Naive thymus-derived CD4-positive, alpha-beta T cell (primary cell): ENCODE measurements around the gene FARP1. TPM values are rescaled to one million over a fixed set of nuclear protein-coding genes. Genes with fewer than 3 reads are reported as not detected.

Source experiments
- ATAC-seq: fragments of 150-1000 bp; cut with Tn5 transposase; 2 replicates; pipeline ENCODE4 v1.10.0; 2021; ENCODE audit warnings: mild to moderate bottlenecking, moderate library complexity
- CTCF ChIA-PET: fragments of 350-600 bp; sonication (Branson Sonifier 250); formaldehyde crosslinking; loops from one replicate; lab custom pipeline; 2021; ENCODE audit warnings: antibody characterized with exemption; lab: Charles Lee
- POLR2A ChIA-PET: fragments of 350-600 bp; sonication (Branson Sonifier 250); formaldehyde crosslinking; loops from one replicate; lab custom pipeline; 2021; ENCODE audit warnings: antibody characterized with exemption, inconsistent platforms; lab: Charles Lee
- DNase-seq, 9 donors: peaks; one replicate each; pipeline versions ENCODE4 v3.0.0 to v3.0.0-alpha.2; 2020 to 2022; ENCODE audit warnings: mixed read lengths in 1 of 9
- H3K27ac ChIP-seq: one replicate; pipeline ENCODE4 v1.7.0; 2013; ENCODE audit warnings: mild to moderate bottlenecking, low read depth, low read length, moderate library complexity
- H3K27me3 ChIP-seq, 2 donors: one replicate each; pipeline ENCODE4 v1.7.0; 2013; ENCODE audit warnings: low read length in 2 of 2, mild to moderate bottlenecking in 2 of 2, moderate library complexity in 2 of 2; ENCODE audit not compliant: control insufficient read depth in 2 of 2, insufficient read depth in 2 of 2
- H3K36me3 ChIP-seq, 3 experiments: 1 replicate in 2 of 3; 2 replicates in 1 of 3; pipeline ENCODE4 v1.7.0; 2013; ENCODE audit warnings: low read length in 3 of 3, mild to moderate bottlenecking in 3 of 3, moderate library complexity in 1 of 3; ENCODE audit not compliant: insufficient read depth in 3 of 3, control insufficient read depth in 2 of 3
- H3K4me1 ChIP-seq, 2 donors: one replicate each; pipeline ENCODE4 v1.7.0; 2013; ENCODE audit warnings: low read length in 2 of 2, mild to moderate bottlenecking in 2 of 2, moderate library complexity in 1 of 2; ENCODE audit not compliant: control insufficient read depth in 2 of 2, insufficient read depth in 2 of 2
- H3K4me3 ChIP-seq: 2 replicates; pipeline ENCODE4 v1.7.0; 2013; ENCODE audit warnings: mild to moderate bottlenecking, low read length
- H3K9me3 ChIP-seq, 3 experiments: 1 replicate in 2 of 3; 2 replicates in 1 of 3; pipeline ENCODE4 v1.7.0; 2013; ENCODE audit warnings: low read length in 3 of 3; ENCODE audit not compliant: control insufficient read depth in 2 of 3
- H3K27ac Mint-ChIP-seq, 9 donors: one replicate each; pipeline ENCODE4 v1.8.0; 2020 to 2022; ENCODE audit warnings: mixed read lengths in 9 of 9, mild to moderate bottlenecking in 8 of 9, moderate library complexity in 5 of 9, inconsistent platforms in 2 of 9
- H3K27me3 Mint-ChIP-seq, 5 donors: one replicate each; pipeline ENCODE4 v1.8.0; 2021 to 2022; ENCODE audit warnings: mixed read lengths in 5 of 5, mild to moderate bottlenecking in 1 of 5
- H3K36me3 Mint-ChIP-seq, 5 donors: one replicate each; pipeline ENCODE4 v1.8.0; 2020 to 2022; ENCODE audit warnings: mixed read lengths in 5 of 5, mild to moderate bottlenecking in 3 of 5, inconsistent platforms in 1 of 5
- H3K4me1 Mint-ChIP-seq, 7 donors: one replicate each; pipeline ENCODE4 v1.8.0; 2020 to 2022; ENCODE audit warnings: mixed read lengths in 7 of 7, mild to moderate bottlenecking in 3 of 7, inconsistent platforms in 1 of 7
- H3K4me3 Mint-ChIP-seq, 10 donors: one replicate each; pipeline ENCODE4 v1.8.0; 2020 to 2022; ENCODE audit warnings: mild to moderate bottlenecking in 10 of 10, mixed read lengths in 10 of 10, moderate library complexity in 6 of 10, inconsistent platforms in 2 of 10
- H3K9me3 Mint-ChIP-seq, 11 donors: one replicate each; pipeline ENCODE4 v1.8.0; 2020 to 2022; ENCODE audit warnings: mixed read lengths in 11 of 11, mild to moderate bottlenecking in 4 of 11, inconsistent platforms in 1 of 11, moderate library complexity in 1 of 11
- intact Hi-C, 2 donors: fragments of 100-400 bp; cut with micrococcal nuclease; formaldehyde crosslinking; loops; one replicate each; pipeline ENCODE4 v1.15.1; 2023
- polyA plus RNA-seq, 2 donors: library from polyadenylated mRNA; unstranded; fragments of 300-500 nt; fragmentation: Illumina TruSeq; gene quantifications; one replicate each; pipeline ENCODE4 v1.2.3, GENCODE V29; 2021
- total RNA-seq, 6 experiments: library from RNA in 5 of 6; stranded (reverse) in 5 of 6; gene quantifications; 1 replicate in 5 of 6; 2 replicates in 1 of 6; pipeline ENCODE4 v1.2.3 and lab custom pipeline; 2021 to 2026

The FARP1 gene
- total and polyA plus RNA-seq, 7 experiments from 2014 or later: 0.19 to 1.1 (median 0.60) TPM

DNA sequence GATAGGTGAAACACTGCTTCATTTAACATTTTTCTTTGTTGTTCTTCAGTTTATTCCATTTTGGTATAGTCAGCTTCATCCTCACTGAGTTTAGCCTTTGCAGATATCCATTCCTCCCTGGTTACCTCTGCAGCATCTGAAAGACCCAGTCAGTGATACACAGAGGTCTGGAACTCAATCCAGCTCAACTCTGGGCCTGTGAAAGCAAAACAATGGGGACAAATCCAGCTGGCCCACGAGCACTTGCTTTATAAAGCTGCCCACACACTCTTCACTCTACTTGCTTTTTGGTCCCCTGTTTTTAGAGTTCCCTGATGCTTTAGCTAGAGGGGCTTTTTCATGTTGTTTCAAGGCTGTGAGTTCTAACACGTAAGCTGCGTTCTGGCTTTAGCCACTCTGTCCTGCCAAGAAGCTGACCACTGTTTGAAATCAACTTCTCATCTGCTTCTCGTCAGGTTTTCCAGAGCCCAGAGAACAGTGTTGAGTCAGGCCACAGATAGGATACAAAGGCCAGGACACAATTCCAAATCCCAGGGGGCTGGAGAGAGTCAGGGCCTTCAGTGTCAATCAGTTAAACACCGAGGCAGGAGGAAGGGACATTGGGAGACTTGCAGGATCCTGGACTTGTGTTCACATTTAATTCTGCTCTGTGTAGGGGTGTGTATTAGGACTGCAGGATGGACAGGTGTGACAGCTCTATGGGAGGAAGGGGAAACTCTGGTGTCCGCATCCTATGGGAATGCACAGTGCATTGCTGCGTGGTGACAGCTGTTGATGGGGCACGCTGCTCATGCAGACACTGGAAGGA lies 117.7 kb downstream of the FARP1 start:
- H3K4me1 Mint-ChIP-seq: no peaks in the 10 kb centered on the region
- H3K36me3 Mint-ChIP-seq: no peaks in the 10 kb centered on the region
- no peak for DNase-seq
- no peak overlapping the region for H3K27ac ChIP-seq
- H3K36me3 ChIP-seq: no peaks in the 10 kb centered on the region
- H3K4me1 ChIP-seq: no peaks in the 10 kb centered on the region
- CTCF ChIA-PET: no interaction called here
- no peak overlapping the region for H3K4me3 Mint-ChIP-seq
- no peak for ATAC-seq
- POLR2A ChIA-PET: no interaction called here
- H3K4me3 ChIP-seq: no peak overlapping the region
- intact Hi-C loops: no loop called here
- H3K27me3 ChIP-seq: no peaks in the 10 kb centered on the region
- peaks cover 0 to 9% (median 2%) of the 10 kb centered on the region in 5 donors for H3K27me3 Mint-ChIP-seq
- no peaks in the 10 kb centered on the region for H3K9me3 ChIP-seq
- no peak overlapping the region for H3K27ac Mint-ChIP-seq
- peaks cover 0 to 1% (median 0%) of the 10 kb centered on the region in 11 donors for H3K9me3 Mint-ChIP-seq

GRCh38 chr13:98261165-98261702 lies 118.3 kb downstream of the FARP1 start:
- POLR2A ChIA-PET: no interaction called here

GRCh38 chr13:98262292-98262691 lies 119.4 kb downstream of the FARP1 start:
- no peaks in the 10 kb centered on the region for H3K4me1 ChIP-seq
- no peaks in the 10 kb centered on the region for H3K36me3 ChIP-seq
- ChIA-PET CTCF (no interaction called here), POLR2A (no interaction called here)
- no peaks in the 10 kb centered on the region for H3K4me1 Mint-ChIP-seq
- no peak overlapping the region for H3K4me3 ChIP-seq
- no peak overlapping the region for H3K27ac ChIP-seq
- ATAC-seq (no peak), DNase-seq (no peak)
- intact Hi-C loops: no loop called here
- no peaks in the 10 kb centered on the region for H3K9me3 ChIP-seq
- H3K9me3 Mint-ChIP-seq: peaks cover 0 to 1% (median 0%) of the 10 kb centered on the region in 11 donors
- H3K27me3 ChIP-seq: no peaks in the 10 kb centered on the region
- H3K4me3 Mint-ChIP-seq: no peak overlapping the region
- H3K27me3 Mint-ChIP-seq: peaks cover 0 to 8% (median 2%) of the 10 kb centered on the region in 5 donors
- H3K36me3 Mint-ChIP-seq: no peaks in the 10 kb centered on the region
- no peak overlapping the region for H3K27ac Mint-ChIP-seq

More at GRCh38 chr13:98261165-98261702, 118.3 kb downstream of the FARP1 start:
- Histone ChIP-seq H3K4me3 (no peak overlapping the region), H3K9me3 (no peaks in the 10 kb centered on the region), H3K4me1 (no peaks in the 10 kb centered on the region), H3K27ac (no peak overlapping the region), H3K36me3 (no peaks in the 10 kb centered on the region), H3K27me3 (no peaks in the 10 kb centered on the region)
- CTCF ChIA-PET: no interaction called here
- intact Hi-C loops: no loop called here
- peaks cover 0 to 8% (median 2%) of the 10 kb centered on the region in 5 donors for H3K27me3 Mint-ChIP-seq
- no peak overlapping the region for H3K27ac Mint-ChIP-seq
- peaks cover 0 to 1% (median 0%) of the 10 kb centered on the region in 11 donors for H3K9me3 Mint-ChIP-seq
- no peaks in the 10 kb centered on the region for H3K4me1 Mint-ChIP-seq
- H3K4me3 Mint-ChIP-seq: no peak overlapping the region
- ATAC-seq: no peak
- no peaks in the 10 kb centered on the region for H3K36me3 Mint-ChIP-seq
- no peak for DNase-seq

DNA sequence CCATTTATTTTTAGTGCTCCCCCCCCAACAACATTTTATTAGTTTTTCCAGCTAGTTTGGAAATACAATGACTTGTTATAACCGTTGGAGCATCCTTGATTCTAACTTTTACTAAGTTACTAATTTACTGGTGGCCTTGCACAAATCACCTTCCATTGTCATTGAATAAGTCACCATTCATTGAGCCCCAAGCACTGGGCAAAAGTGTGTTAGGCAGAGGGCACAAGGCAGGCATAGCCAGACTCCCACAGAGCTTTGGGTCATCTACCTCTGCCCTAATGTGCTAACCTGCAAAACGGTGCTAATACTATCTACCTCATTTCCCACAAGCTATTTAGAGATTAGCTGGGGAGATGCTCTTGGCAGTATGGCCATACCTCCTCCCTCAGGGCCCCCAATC lies 120.9 kb downstream of the FARP1 start:
- no peaks in the 10 kb centered on the region for H3K4me1 Mint-ChIP-seq
- H3K9me3 Mint-ChIP-seq: peaks cover 0 to 1% (median 0%) of the 10 kb centered on the region in 11 donors
- H3K27ac ChIP-seq: no peak overlapping the region
- no peak overlapping the region for H3K4me3 Mint-ChIP-seq
- CTCF ChIA-PET: no interaction called here
- POLR2A ChIA-PET: no interaction called here
- no peaks in the 10 kb centered on the region for H3K4me1 ChIP-seq
- H3K9me3 ChIP-seq: no peaks in the 10 kb centered on the region
- intact Hi-C loops: no loop called here
- ATAC-seq: no peak
- no peak for DNase-seq
- H3K36me3 ChIP-seq: no peaks in the 10 kb centered on the region
- peaks cover 0 to 4% (median 0%) of the 10 kb centered on the region in 5 donors for H3K27me3 Mint-ChIP-seq
- H3K4me3 ChIP-seq: no peak overlapping the region
- no peaks in the 10 kb centered on the region for H3K27me3 ChIP-seq
- no peak overlapping the region for H3K27ac Mint-ChIP-seq
- no peaks in the 10 kb centered on the region for H3K36me3 Mint-ChIP-seq

DNA sequence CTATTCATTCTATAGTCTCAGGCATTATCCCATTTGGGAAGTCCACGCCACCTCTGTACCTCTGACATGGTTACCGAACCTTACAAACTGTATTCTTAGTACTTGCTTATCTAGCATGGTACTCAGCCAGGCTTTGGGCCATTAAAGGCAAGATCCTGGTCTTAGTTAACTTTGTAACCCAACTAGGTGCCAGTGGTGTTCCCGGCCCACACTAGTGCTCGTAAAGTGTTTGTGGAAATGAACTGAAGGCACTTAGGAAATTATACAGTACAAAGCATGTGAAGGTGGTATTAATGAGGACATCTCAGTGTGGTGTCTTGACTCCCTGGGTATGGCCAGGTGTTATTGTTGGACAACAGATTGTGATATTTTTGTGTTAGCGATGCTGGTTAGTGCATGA lies 122.0 kb downstream of the FARP1 start:
- peaks cover 0 to 1% (median 0%) of the 10 kb centered on the region in 11 donors for H3K9me3 Mint-ChIP-seq
- ATAC-seq: no peak
- Histone ChIP-seq H3K4me3 (no peak overlapping the region), H3K36me3 (no peaks in the 10 kb centered on the region), H3K27me3 (no peaks in the 10 kb centered on the region), H3K9me3 (no peaks in the 10 kb centered on the region), H3K4me1 (no peaks in the 10 kb centered on the region), H3K27ac (no peak overlapping the region)
- POLR2A ChIA-PET: no interaction called here
- H3K27me3 Mint-ChIP-seq: peaks cover 0 to 4% (median 0%) of the 10 kb centered on the region in 5 donors
- CTCF ChIA-PET: no interaction called here
- H3K4me1 Mint-ChIP-seq: no peaks in the 10 kb centered on the region
- no peak overlapping the region for H3K27ac Mint-ChIP-seq
- no peak for DNase-seq
- no peak overlapping the region for H3K4me3 Mint-ChIP-seq
- H3K36me3 Mint-ChIP-seq: no peaks in the 10 kb centered on the region
- intact Hi-C loops: no loop called here

DNA sequence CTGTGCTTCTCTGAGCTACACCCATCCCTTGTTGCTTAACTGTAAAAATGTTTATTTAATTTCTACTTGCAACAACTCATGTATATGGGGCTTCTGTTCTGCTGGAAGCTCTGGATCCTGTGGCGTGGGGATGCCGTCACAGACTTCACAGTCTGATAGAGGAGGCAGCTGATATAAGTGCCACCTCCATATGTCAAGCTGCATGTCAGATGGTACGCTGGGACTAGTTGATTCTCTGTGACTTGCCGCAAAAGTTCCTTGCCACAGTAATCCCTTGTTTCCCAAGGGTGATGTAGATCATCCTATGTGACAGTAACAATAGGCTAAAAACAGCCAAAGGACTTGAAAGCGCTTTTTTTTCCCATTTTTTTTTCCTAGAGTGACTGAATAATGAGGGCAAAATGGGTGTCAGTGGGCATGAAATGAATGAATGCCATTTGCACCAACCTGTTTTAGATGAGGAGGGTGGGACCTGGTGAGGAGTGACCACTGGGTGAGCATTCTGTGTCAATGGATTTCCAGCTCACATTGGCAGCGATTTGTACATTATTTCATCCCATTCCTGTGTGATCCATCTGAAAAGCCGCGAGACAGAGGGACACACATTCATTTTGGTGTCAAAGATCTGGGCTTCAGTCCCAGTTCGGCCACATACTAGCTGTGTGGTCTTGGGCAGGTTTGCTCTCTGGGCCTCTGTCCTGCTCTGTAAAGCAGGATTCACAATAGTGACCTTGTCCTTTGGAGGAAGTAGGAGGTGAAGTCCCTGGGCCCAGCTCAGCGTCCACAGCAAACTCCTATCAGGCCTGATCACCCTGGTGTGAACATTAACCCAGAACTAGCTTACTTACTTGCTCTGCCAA lies 123.0 kb downstream of the FARP1 start:
- H3K9me3 ChIP-seq: no peaks in the 10 kb centered on the region
- no peaks in the 10 kb centered on the region for H3K36me3 ChIP-seq
- Mint-ChIP-seq H3K4me1 (no peaks in the 10 kb centered on the region), H3K36me3 (no peaks in the 10 kb centered on the region), H3K27me3 (peaks cover 0 to 4% (median 0%) of the 10 kb centered on the region in 5 donors), H3K9me3 (peaks cover 0 to 1% (median 0%) of the 10 kb centered on the region in 11 donors), H3K27ac (no peak overlapping the region), H3K4me3 (no peak overlapping the region)
- H3K27ac ChIP-seq: no peak overlapping the region
- POLR2A ChIA-PET: no interaction called here
- DNase-seq (no peak), ATAC-seq (no peak)
- no peaks in the 10 kb centered on the region for H3K27me3 ChIP-seq
- intact Hi-C loops: no loop called here
- no peaks in the 10 kb centered on the region for H3K4me1 ChIP-seq
- CTCF ChIA-PET: no interaction called here
- no peak overlapping the region for H3K4me3 ChIP-seq
